AG10803 (cell line): ENCODE results near the gene ELOVL7.

Experiments used
- DNase-seq: peaks from one replicate; pipeline ENCODE4 v3.0.0; 2010; ENCODE audit warnings: low read depth
- H3K4me3 ChIP-seq: 2 replicates; pipeline ENCODE4 v1.5.1; 2011; ENCODE audit warnings: mild to moderate bottlenecking, low read length, control low read depth
- TF ChIP-seq, protein P1 (sequence below): conservative IDR thresholded peaks from 2 replicates; pipeline ENCODE4 v1.5.1; 2011; ENCODE audit warnings: mild to moderate bottlenecking, low read length, control low read depth, inconsistent platforms

Gene ELOVL7

GRCh38 chr5:60710362-60710761 lies 133.7 kb downstream of the ELOVL7 start:
- TF ChIP-seq, protein P1, sequence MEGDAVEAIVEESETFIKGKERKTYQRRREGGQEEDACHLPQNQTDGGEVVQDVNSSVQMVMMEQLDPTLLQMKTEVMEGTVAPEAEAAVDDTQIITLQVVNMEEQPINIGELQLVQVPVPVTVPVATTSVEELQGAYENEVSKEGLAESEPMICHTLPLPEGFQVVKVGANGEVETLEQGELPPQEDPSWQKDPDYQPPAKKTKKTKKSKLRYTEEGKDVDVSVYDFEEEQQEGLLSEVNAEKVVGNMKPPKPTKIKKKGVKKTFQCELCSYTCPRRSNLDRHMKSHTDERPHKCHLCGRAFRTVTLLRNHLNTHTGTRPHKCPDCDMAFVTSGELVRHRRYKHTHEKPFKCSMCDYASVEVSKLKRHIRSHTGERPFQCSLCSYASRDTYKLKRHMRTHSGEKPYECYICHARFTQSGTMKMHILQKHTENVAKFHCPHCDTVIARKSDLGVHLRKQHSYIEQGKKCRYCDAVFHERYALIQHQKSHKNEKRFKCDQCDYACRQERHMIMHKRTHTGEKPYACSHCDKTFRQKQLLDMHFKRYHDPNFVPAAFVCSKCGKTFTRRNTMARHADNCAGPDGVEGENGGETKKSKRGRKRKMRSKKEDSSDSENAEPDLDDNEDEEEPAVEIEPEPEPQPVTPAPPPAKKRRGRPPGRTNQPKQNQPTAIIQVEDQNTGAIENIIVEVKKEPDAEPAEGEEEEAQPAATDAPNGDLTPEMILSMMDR, result no peak
- H3K4me3 ChIP-seq, result no peak overlapping the region
- no peak for DNase-seq

GRCh38 chr5:60705144-60705543 lies 138.9 kb downstream of the ELOVL7 start:
- H3K4me3 ChIP-seq, result no peak overlapping the region
- no peak for DNase-seq
- TF ChIP-seq, protein P1, result no peak

GRCh38 chr5:60703944-60704343 lies 140.1 kb downstream of the ELOVL7 start:
- H3K4me3 ChIP-seq, result no peak overlapping the region
- no peak for DNase-seq

More at GRCh38 chr5:60703944-60704343, 140.1 kb downstream of the ELOVL7 start:
- TF ChIP-seq, protein P1, result no peak
